ENCODE data around the gene ALDOB. TPM values are rescaled to one million over a fixed set of nuclear protein-coding genes. Genes with fewer than 3 reads are reported as not detected.

ALDOB gene
- polyA plus RNA-seq (2013) = not detected in 2 replicates

DNA sequence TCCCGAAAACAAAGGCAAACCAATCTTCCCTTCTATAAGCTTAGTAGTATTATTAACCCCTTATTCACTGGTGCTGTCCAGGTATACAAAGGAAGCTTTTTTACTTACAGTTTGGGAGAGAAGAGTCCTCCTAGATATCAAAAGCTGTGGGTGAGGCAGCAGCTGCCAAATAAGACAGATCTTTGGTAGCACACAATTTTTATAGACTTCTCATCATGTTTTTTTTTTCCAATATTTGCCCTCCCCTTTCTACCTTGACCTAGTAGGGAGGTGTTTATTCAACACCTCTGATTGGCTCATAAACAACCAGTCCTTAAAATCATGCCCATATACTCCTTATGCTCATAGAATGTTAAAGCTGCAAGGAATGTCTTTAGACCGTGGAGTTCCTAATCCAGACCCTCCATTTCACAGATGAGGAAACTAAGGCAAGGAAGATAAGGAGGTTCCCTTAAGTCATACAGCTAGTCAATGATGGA lies at the start of gene ALDOB:
ALDOB (minus strand) TSS at position 174 of the 479 bp plus-strand sequence. CDS start 4,887 bp downstream, outside the sequence.
- no peak within 1 kb of the TSS for H4K91ac ChIP-seq (ENCODE audit: low read depth, low read length)
- no peak within 1 kb of the TSS for H3K27ac ChIP-seq (ENCODE audit: low read depth, low read length)

DNA sequence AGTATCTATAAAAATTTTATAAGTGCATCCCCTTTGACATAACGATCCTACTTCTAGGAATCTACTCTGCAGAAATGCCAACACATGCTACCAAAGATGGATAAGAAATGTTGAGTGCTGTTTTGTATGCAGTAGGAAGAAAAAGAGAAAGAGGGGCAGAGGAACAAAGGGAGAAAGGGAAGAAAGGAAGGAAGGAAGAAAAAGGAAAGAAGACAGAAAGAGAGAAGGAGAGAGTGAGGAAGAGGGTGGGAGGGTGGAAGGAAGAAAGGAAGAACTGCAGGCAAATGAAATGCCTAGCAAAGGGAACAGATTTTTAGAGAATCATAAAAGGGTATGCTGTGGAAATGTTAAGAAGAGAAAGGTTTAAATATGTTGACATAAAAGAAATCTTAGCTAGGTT lies 48.5 kb upstream of the ALDOB start:
- H3K23ac ChIP-seq (ENCODE audit: low read length) = no peak overlapping the region
- no peaks in the 10 kb centered on the region for H3K79me2 ChIP-seq (ENCODE audit: control insufficient read depth, insufficient read depth, low read length, poor library complexity)
- H3K4ac ChIP-seq (ENCODE audit: low read depth, low read length) = no peak overlapping the region
- no peak overlapping the region for H2BK5ac ChIP-seq (ENCODE audit: low read depth, low read length, poor library complexity)
- H3K9ac ChIP-seq (ENCODE audit: low read length) = no peak overlapping the region
- no peak overlapping the region for H4K91ac ChIP-seq (ENCODE audit: low read depth, low read length)
- H2BK120ac ChIP-seq (ENCODE audit: insufficient read depth, low read length, poor library complexity) = no peak overlapping the region
- no peaks in the 10 kb centered on the region for H3K36me3 ChIP-seq (ENCODE audit: control insufficient read depth in 1 of 2, insufficient read depth in 2 of 2, low read length in 2 of 2)
- peaks cover 4 to 9% of the 10 kb centered on the region in 2 experiments for H3K4me1 ChIP-seq (ENCODE audit: control insufficient read depth in 1 of 2, insufficient read depth in 2 of 2, low read length in 2 of 2)
- peaks cover 8% of the 10 kb centered on the region for H3K27me3 ChIP-seq (ENCODE audit: insufficient read depth, low read length)
- no peaks in the 10 kb centered on the region for H3K79me1 ChIP-seq (ENCODE audit: low read length)
- no peaks in the 10 kb centered on the region for H3K9me3 ChIP-seq (ENCODE audit: insufficient read depth, low read depth, low read length)
- H3K14ac ChIP-seq (ENCODE audit: low read length) = no peak overlapping the region
- no peak overlapping the region for H2AK5ac ChIP-seq (ENCODE audit: low read length)
- DNase-seq = no peak
- H3K18ac ChIP-seq (ENCODE audit: low read length) = no peak overlapping the region
- no peak overlapping the region for H2AFZ ChIP-seq (ENCODE audit: insufficient read depth, low read length, poor library complexity)
- H2BK12ac ChIP-seq (ENCODE audit: low read length) = no peak overlapping the region
- no peak overlapping the region for H3K27ac ChIP-seq (ENCODE audit: low read depth, low read length)
- no peak overlapping the region for H4K8ac ChIP-seq (ENCODE audit: low read depth, low read length)
- H4K12ac ChIP-seq (ENCODE audit: low read depth, low read length) = no peak overlapping the region
- H3K4me3 ChIP-seq (ENCODE audit: low read depth, low read length) = no peak overlapping the region
- no CpG with 5 or more reads among the region's 1 CpG for WGBS (ENCODE audit: extremely low coverage, insufficient coverage, insufficient read length)
- H3K4me2 ChIP-seq (ENCODE audit: low read length) = no peak overlapping the region

More for the DNA sequence above, at the start of gene ALDOB:
- Histone ChIP-seq H3K9ac (ENCODE audit: low read length) (no peak within 1 kb of the TSS), H2BK120ac (ENCODE audit: insufficient read depth, low read length, poor library complexity) (no peak within 1 kb of the TSS), H3K36me3 (ENCODE audit: control insufficient read depth in 1 of 2, insufficient read depth in 2 of 2, low read length in 2 of 2) (no peaks in the 10 kb centered on the region), H3K27me3 (ENCODE audit: insufficient read depth, low read length) (no peaks in the 10 kb centered on the region), H2AK5ac (ENCODE audit: low read length) (no peak within 1 kb of the TSS), H3K4me3 (ENCODE audit: low read depth, low read length) (no peak within 1 kb of the TSS), H3K23ac (ENCODE audit: low read length) (no peak within 1 kb of the TSS), H3K4me2 (ENCODE audit: low read length) (no peak within 1 kb of the TSS), H2BK5ac (ENCODE audit: low read depth, low read length, poor library complexity) (no peak within 1 kb of the TSS), H3K14ac (ENCODE audit: low read length) (no peak within 1 kb of the TSS), H4K8ac (ENCODE audit: low read depth, low read length) (no peak within 1 kb of the TSS), H4K12ac (ENCODE audit: low read depth, low read length) (no peak within 1 kb of the TSS), H3K18ac (ENCODE audit: low read length) (no peak within 1 kb of the TSS), H3K4ac (ENCODE audit: low read depth, low read length) (no peak within 1 kb of the TSS), H3K79me2 (ENCODE audit: control insufficient read depth, insufficient read depth, low read length, poor library complexity) (no peaks in the 10 kb centered on the region), H3K4me1 (ENCODE audit: control insufficient read depth in 1 of 2, insufficient read depth in 2 of 2, low read length in 2 of 2) (no peaks in the 10 kb centered on the region), H2AFZ (ENCODE audit: insufficient read depth, low read length, poor library complexity) (no peak within 1 kb of the TSS), H2BK12ac (ENCODE audit: low read length) (no peak within 1 kb of the TSS), H3K79me1 (ENCODE audit: low read length) (no peaks in the 10 kb centered on the region), H3K9me3 (ENCODE audit: insufficient read depth, low read depth, low read length) (peaks cover 2% of the 10 kb centered on the region)
- no peak for DNase-seq
- no CpG with 5 or more reads among the region's 2 CpGs for WGBS (ENCODE audit: extremely low coverage, insufficient coverage, insufficient read length)

DNA sequence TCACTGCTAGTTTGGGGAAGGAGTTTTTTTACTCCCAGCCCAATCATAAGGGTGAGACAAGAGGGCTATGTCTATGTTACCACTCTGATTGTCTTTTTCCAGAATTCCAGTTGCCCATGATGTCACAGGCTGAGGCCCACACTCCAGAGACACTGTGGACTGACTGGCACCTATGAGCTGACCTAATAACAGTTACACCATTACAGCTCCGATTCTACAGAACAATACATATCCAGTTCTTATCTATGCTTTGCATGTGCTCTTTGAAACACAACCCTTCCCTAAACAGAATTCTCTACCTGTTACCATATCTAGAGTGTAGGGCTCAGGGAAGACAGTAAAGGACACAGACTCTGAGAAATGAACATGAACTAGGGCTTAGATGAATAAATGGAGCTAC lies 45.7 kb upstream of the ALDOB start:
- peaks cover 2 to 4% of the 10 kb centered on the region in 2 experiments for H3K4me1 ChIP-seq (ENCODE audit: control insufficient read depth in 1 of 2, insufficient read depth in 2 of 2, low read length in 2 of 2)
- no peak overlapping the region for H2AFZ ChIP-seq (ENCODE audit: insufficient read depth, low read length, poor library complexity)
- H3K4ac ChIP-seq (ENCODE audit: low read depth, low read length) = no peak overlapping the region
- no peak overlapping the region for H3K23ac ChIP-seq (ENCODE audit: low read length)
- peaks cover 2% of the 10 kb centered on the region for H3K9me3 ChIP-seq (ENCODE audit: insufficient read depth, low read depth, low read length)
- peaks cover 6% of the 10 kb centered on the region for H3K27me3 ChIP-seq (ENCODE audit: insufficient read depth, low read length)
- H3K79me1 ChIP-seq (ENCODE audit: low read length) = no peaks in the 10 kb centered on the region
- no peak overlapping the region for H3K4me2 ChIP-seq (ENCODE audit: low read length)
- no peak overlapping the region for H2BK12ac ChIP-seq (ENCODE audit: low read length)
- no peak for DNase-seq
- H2BK5ac ChIP-seq (ENCODE audit: low read depth, low read length, poor library complexity) = no peak overlapping the region
- H2AK5ac ChIP-seq (ENCODE audit: low read length) = no peak overlapping the region
- no peak overlapping the region for H2BK120ac ChIP-seq (ENCODE audit: insufficient read depth, low read length, poor library complexity)
- no peaks in the 10 kb centered on the region for H3K36me3 ChIP-seq (ENCODE audit: control insufficient read depth in 1 of 2, insufficient read depth in 2 of 2, low read length in 2 of 2)
- WGBS (ENCODE audit: extremely low coverage, insufficient coverage, insufficient read length) = no CpG with 5 or more reads among the region's 1 CpG
- H3K18ac ChIP-seq (ENCODE audit: low read length) = no peak overlapping the region
- no peak overlapping the region for H4K12ac ChIP-seq (ENCODE audit: low read depth, low read length)
- H3K9ac ChIP-seq (ENCODE audit: low read length) = no peak overlapping the region
- no peak overlapping the region for H3K14ac ChIP-seq (ENCODE audit: low read length)
- no peak overlapping the region for H3K4me3 ChIP-seq (ENCODE audit: low read depth, low read length)
- no peak overlapping the region for H3K27ac ChIP-seq (ENCODE audit: low read depth, low read length)
- H4K91ac ChIP-seq (ENCODE audit: low read depth, low read length) = no peak overlapping the region
- H3K79me2 ChIP-seq (ENCODE audit: control insufficient read depth, insufficient read depth, low read length, poor library complexity) = no peaks in the 10 kb centered on the region
- H4K8ac ChIP-seq (ENCODE audit: low read depth, low read length) = no peak overlapping the region

DNA sequence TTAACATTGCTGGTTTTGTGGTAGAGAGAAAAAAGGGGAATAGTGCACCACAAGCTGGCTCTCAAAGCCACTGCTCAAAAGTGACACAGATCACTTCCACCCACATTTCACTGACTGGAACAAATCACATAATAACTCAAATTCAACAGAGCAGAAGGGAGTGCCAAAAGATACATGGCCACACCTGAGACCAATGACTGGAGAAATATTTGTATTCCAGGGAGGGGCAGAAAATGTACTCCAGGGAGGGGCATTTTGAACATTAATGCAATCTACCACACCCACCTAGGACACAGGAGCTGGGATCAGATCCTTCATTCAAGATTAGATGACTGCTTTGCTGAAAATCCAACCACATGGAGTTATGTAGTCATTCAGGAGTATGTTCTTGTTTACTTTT lies 44.8 kb upstream of the ALDOB start:
- H3K27ac ChIP-seq (ENCODE audit: low read depth, low read length) = no peak overlapping the region

More for the DNA sequence above, 44.8 kb upstream of the ALDOB start:
- Histone ChIP-seq H2AK5ac (ENCODE audit: low read length) (no peak overlapping the region), H3K79me2 (ENCODE audit: control insufficient read depth, insufficient read depth, low read length, poor library complexity) (no peaks in the 10 kb centered on the region), H2BK120ac (ENCODE audit: insufficient read depth, low read length, poor library complexity) (no peak overlapping the region), H2BK5ac (ENCODE audit: low read depth, low read length, poor library complexity) (no peak overlapping the region), H3K14ac (ENCODE audit: low read length) (no peak overlapping the region), H3K23ac (ENCODE audit: low read length) (no peak overlapping the region), H3K36me3 (ENCODE audit: control insufficient read depth in 1 of 2, insufficient read depth in 2 of 2, low read length in 2 of 2) (no peaks in the 10 kb centered on the region), H3K4me3 (ENCODE audit: low read depth, low read length) (no peak overlapping the region), H3K4me1 (ENCODE audit: control insufficient read depth in 1 of 2, insufficient read depth in 2 of 2, low read length in 2 of 2) (no peaks in the 10 kb centered on the region), H3K9me3 (ENCODE audit: insufficient read depth, low read depth, low read length) (peaks cover 2% of the 10 kb centered on the region), H4K91ac (ENCODE audit: low read depth, low read length) (no peak overlapping the region), H3K79me1 (ENCODE audit: low read length) (no peaks in the 10 kb centered on the region), H3K9ac (ENCODE audit: low read length) (no peak overlapping the region), H3K18ac (ENCODE audit: low read length) (no peak overlapping the region), H3K27me3 (ENCODE audit: insufficient read depth, low read length) (no peaks in the 10 kb centered on the region), H2AFZ (ENCODE audit: insufficient read depth, low read length, poor library complexity) (no peak overlapping the region), H4K12ac (ENCODE audit: low read depth, low read length) (no peak overlapping the region), H3K4me2 (ENCODE audit: low read length) (no peak overlapping the region), H3K4ac (ENCODE audit: low read depth, low read length) (no peak overlapping the region), H2BK12ac (ENCODE audit: low read length) (no peak overlapping the region), H4K8ac (ENCODE audit: low read depth, low read length) (no peak overlapping the region)
- no peak for DNase-seq

Measured in trophoblast cell (in vitro differentiated cells and primary cell).